Upper lobe of right lung (tissue), 1 donor: Measurements from ENCODE around the gene UBL5. TPM values are rescaled to one million over a fixed set of nuclear protein-coding genes. Genes with fewer than 3 reads are reported as not detected.

ENCODE experiments used
- ATAC-seq: fragments of 200-7000 bp; cut with Tn5 transposase; one replicate; pipeline ENCODE4 v1.9.1; 2020; ENCODE audit warnings: mild to moderate bottlenecking, moderate library complexity
- DNase-seq: peaks from one replicate; pipeline ENCODE4 v3.0.0-alpha.2; 2020
- H3K27ac ChIP-seq: fragments of 200-600 bp; one replicate; pipeline ENCODE4 v1.8.0; 2022
- H3K27me3 ChIP-seq: fragments of 200-600 bp; one replicate; pipeline ENCODE4 v1.8.0; 2022; ENCODE audit warnings: mild to moderate bottlenecking
- H3K36me3 ChIP-seq: fragments of 200-600 bp; one replicate; pipeline ENCODE4 v1.8.0; 2022
- H3K4me1 ChIP-seq: fragments of 200-600 bp; one replicate; pipeline ENCODE4 v1.8.0; 2022
- H3K4me3 ChIP-seq: fragments of 200-600 bp; one replicate; pipeline ENCODE4 v1.8.0; 2022; ENCODE audit warnings: mild to moderate bottlenecking
- H3K9me3 ChIP-seq: fragments of 200-600 bp; one replicate; pipeline ENCODE4 v1.8.0; 2022
- CTCF ChIP-seq: fragments of 200-600 bp; IDR thresholded peaks from one replicate; pipeline ENCODE4 v1.8.0; 2022; ENCODE audit warnings: antibody characterized with exemption
- intact Hi-C: fragments of 100-400 bp; cut with DNase I; formaldehyde crosslinking; loops from one replicate; pipeline ENCODE4 v1.11.0; 2022
- total RNA-seq: library from RNA; stranded (reverse); fragmentation: NEBNext Ultra II Directional; extraction: Animal tissue kit (Norgen Biotek cat#: 25700); gene quantifications from one replicate; pipeline ENCODE4 v1.2.1, GENCODE V29; 2021
- donor health status: DM: no; HTN: yes; CAD: no; lungs with severe emphysema.

Gene UBL5
- total RNA-seq, 1 donor from 2014 or later: 220 TPM

- Histone ChIP-seq H3K27ac (no peak overlapping the region), H3K4me1 (no peaks in the 10 kb centered on the region), H3K9me3 (no peaks in the 10 kb centered on the region), H3K27me3 (no peaks in the 10 kb centered on the region), H3K4me3 (no peak overlapping the region), H3K36me3 (no peaks in the 10 kb centered on the region)
- intact Hi-C loops: no loop called here
- no peak for ATAC-seq
- no peak for TF ChIP-seq CTCF
- no peak for DNase-seq
Measured at GRCh38 chr19:9860407-9860806, 32.7 kb downstream of the UBL5 start.

- TF ChIP-seq CTCF: no peak
- H3K4me3 ChIP-seq: no peak overlapping the region
- no peaks in the 10 kb centered on the region for H3K4me1 ChIP-seq
- no peak overlapping the region for H3K27ac ChIP-seq
- no peaks in the 10 kb centered on the region for H3K27me3 ChIP-seq
- intact Hi-C loops: no loop called here
- ATAC-seq (no peak), DNase-seq (no peak)
- H3K36me3 ChIP-seq: no peaks in the 10 kb centered on the region
- H3K9me3 ChIP-seq: no peaks in the 10 kb centered on the region
Measured at GRCh38 chr19:9861503-9861902, 33.8 kb downstream of the UBL5 start.

GRCh38 chr19:9862938-9863337 lies 35.2 kb downstream of the UBL5 start:
- no peaks in the 10 kb centered on the region for H3K9me3 ChIP-seq
- intact Hi-C loops: no loop called here
- ATAC-seq (no peak), DNase-seq (no peak)
- H3K4me1 ChIP-seq: no peaks in the 10 kb centered on the region
- TF ChIP-seq CTCF: no peak
- H3K27ac ChIP-seq: no peak overlapping the region
- no peaks in the 10 kb centered on the region for H3K36me3 ChIP-seq
- H3K4me3 ChIP-seq: no peak overlapping the region
- no peaks in the 10 kb centered on the region for H3K27me3 ChIP-seq

- intact Hi-C loops: no loop called here
- DNase-seq (no peak), ATAC-seq (no peak)
- no peaks in the 10 kb centered on the region for H3K36me3 ChIP-seq
- H3K4me3 ChIP-seq: no peak overlapping the region
- no peaks in the 10 kb centered on the region for H3K9me3 ChIP-seq
- TF ChIP-seq CTCF: no peak
- H3K27ac ChIP-seq: no peak overlapping the region
- no peaks in the 10 kb centered on the region for H3K4me1 ChIP-seq
- no peaks in the 10 kb centered on the region for H3K27me3 ChIP-seq
Measured at GRCh38 chr19:9863759-9864158, 36.0 kb downstream of the UBL5 start.

- peak; percentile 23 for ATAC-seq
- Histone ChIP-seq H3K27ac (no peak overlapping the region), H3K9me3 (no peaks in the 10 kb centered on the region), H3K36me3 (no peaks in the 10 kb centered on the region), H3K4me3 (no peak overlapping the region), H3K4me1 (no peaks in the 10 kb centered on the region), H3K27me3 (no peaks in the 10 kb centered on the region)
- no peak for TF ChIP-seq CTCF
- DNase-seq: no peak
- intact Hi-C loops: no loop called here
Measured at GRCh38 chr19:9865732-9866501, 38.2 kb downstream of the UBL5 start.
